ENCODE results near the gene FUT8. TPM values are rescaled to one million over a fixed set of nuclear protein-coding genes. Genes with fewer than 3 reads are reported as not detected.

The FUT8 gene
- total RNA-seq, 1 experiment from 2014 or later, result 42.3 TPM

- TF ChIP-seq, protein P1, sequence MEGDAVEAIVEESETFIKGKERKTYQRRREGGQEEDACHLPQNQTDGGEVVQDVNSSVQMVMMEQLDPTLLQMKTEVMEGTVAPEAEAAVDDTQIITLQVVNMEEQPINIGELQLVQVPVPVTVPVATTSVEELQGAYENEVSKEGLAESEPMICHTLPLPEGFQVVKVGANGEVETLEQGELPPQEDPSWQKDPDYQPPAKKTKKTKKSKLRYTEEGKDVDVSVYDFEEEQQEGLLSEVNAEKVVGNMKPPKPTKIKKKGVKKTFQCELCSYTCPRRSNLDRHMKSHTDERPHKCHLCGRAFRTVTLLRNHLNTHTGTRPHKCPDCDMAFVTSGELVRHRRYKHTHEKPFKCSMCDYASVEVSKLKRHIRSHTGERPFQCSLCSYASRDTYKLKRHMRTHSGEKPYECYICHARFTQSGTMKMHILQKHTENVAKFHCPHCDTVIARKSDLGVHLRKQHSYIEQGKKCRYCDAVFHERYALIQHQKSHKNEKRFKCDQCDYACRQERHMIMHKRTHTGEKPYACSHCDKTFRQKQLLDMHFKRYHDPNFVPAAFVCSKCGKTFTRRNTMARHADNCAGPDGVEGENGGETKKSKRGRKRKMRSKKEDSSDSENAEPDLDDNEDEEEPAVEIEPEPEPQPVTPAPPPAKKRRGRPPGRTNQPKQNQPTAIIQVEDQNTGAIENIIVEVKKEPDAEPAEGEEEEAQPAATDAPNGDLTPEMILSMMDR (IDR thresholded peaks at IDR 0.05 in 2 of 3, conservative IDR thresholded peaks at IDR 0.05 in 1 of 3; ENCODE audit: borderline replicate concordance in 1 of 3, insufficient read depth in 1 of 3, low read depth in 2 of 3, low read length in 2 of 3), result peak; percentile 46 to 56 (median 49); a peak in 5 of 6 replicates
- TF ChIP-seq SIN3A (IDR thresholded peaks at IDR 0.05; ENCODE audit: low read depth), result peak; percentile 73
- peak; percentile 50 for TF ChIP-seq TCF7L2 (IDR thresholded peaks at IDR 0.05; ENCODE audit: borderline replicate concordance, extremely low read depth, insufficient read depth, insufficient read length)
- TF ChIP-seq EZH2phosphoT487 (IDR thresholded peaks at IDR 0.05; ENCODE audit: borderline replicate concordance), result no peak
- no peak; the same call in 1 of the 2 replicates for TF ChIP-seq SRF (IDR thresholded peaks at IDR 0.05; ENCODE audit: low read depth)
These were observed at the start of gene FUT8 (continued) for GRCh38 chr14:65412032-65412846.

GRCh38 chr14:65366802-65367565 is 45.5 kb upstream of the FUT8 start:
- Histone ChIP-seq H3K4me2 (ENCODE audit: low read length) (no peak overlapping the region), H3K4me1 (ENCODE audit: control insufficient read depth in 1 of 2, insufficient read depth in 2 of 2, low read length in 2 of 2) (peaks cover 0 to 3% of the 10 kb centered on the region in 2 experiments; a peak in 1 of 4 replicates), H3K36me3 (ENCODE audit: control insufficient read depth in 1 of 2, insufficient read depth in 2 of 2, low read length in 2 of 2) (no peaks in the 10 kb centered on the region), H3K27ac (ENCODE audit: low read depth, low read length) (no peak overlapping the region), H4K20me1 (ENCODE audit: insufficient read depth) (no peaks in the 10 kb centered on the region), H3K27me3 (ENCODE audit: insufficient read depth, low read length) (no peaks in the 10 kb centered on the region), H3K9me2 (ENCODE audit: insufficient read depth) (no peaks in the 10 kb centered on the region), H3K9ac (ENCODE audit: low read length) (no peak overlapping the region), H3K79me2 (ENCODE audit: insufficient read depth, low read length) (no peaks in the 10 kb centered on the region), H3K4me3 (replicated peaks in 1 of 2; ENCODE audit: low read depth in 1 of 2, low read length in 2 of 2) (no peak overlapping the region), H3K9me3 (ENCODE audit: control insufficient read depth in 1 of 2, insufficient read depth in 1 of 2, low read depth in 1 of 2, low read length in 2 of 2) (no peaks in the 10 kb centered on the region), H2AFZ (ENCODE audit: low read depth, low read length, poor library complexity, severe bottlenecking) (peak overlapping the region; percentile 6)
- no peak for DNase-seq (ENCODE audit: low read depth, low spot score)
- ChIA-PET POLR2A (no interaction called here), RAD21 (ENCODE audit: low non-redundant PET in 1 of 2, low total read pairs in 2 of 2, uncharacterized antibody in 2 of 2, unreplicated experiment in 2 of 2) (no interaction called here), CTCF (no interaction called here)
- intact Hi-C loops (cut with micrococcal nuclease), result no loop called here
- ATAC-seq, result no peak
- no peak for TF ChIP-seq TCF7L2 (IDR thresholded peaks at IDR 0.05; ENCODE audit: borderline replicate concordance, extremely low read depth, insufficient read depth, insufficient read length)
- no peak for TF ChIP-seq EGR1 (IDR thresholded peaks at IDR 0.05; ENCODE audit: low read depth)
- no peak for TF ChIP-seq SIN3A (IDR thresholded peaks at IDR 0.05; ENCODE audit: low read depth)
- no peak for TF ChIP-seq ZBTB33 (IDR thresholded peaks at IDR 0.05; ENCODE audit: extremely low read depth, insufficient replicate concordance, low read length)
- no peak for TF ChIP-seq CBX3 (IDR thresholded peaks at IDR 0.05; ENCODE audit: low read depth)
- TF ChIP-seq, protein P2, sequence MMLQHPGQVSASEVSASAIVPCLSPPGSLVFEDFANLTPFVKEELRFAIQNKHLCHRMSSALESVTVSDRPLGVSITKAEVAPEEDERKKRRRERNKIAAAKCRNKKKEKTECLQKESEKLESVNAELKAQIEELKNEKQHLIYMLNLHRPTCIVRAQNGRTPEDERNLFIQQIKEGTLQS (IDR thresholded peaks at IDR 0.05), result no peak
- no peak for TF ChIP-seq MAX (IDR thresholded peaks at IDR 0.05)
- no peak for TF ChIP-seq ZNF274 (IDR thresholded peaks at IDR 0.05; ENCODE audit: low read depth, low read length)
- TF ChIP-seq FOSL1 (IDR thresholded peaks at IDR 0.05; ENCODE audit: low read depth), result no peak
- TF ChIP-seq ELF1 (IDR thresholded peaks at IDR 0.05; ENCODE audit: borderline replicate concordance, low read depth), result no peak
- no TSS peak for BruUV-seq (replicated peaks)

All from HCT116 (cell line).